Measurements from ENCODE around the gene CDH1. TPM values are rescaled to one million over a fixed set of nuclear protein-coding genes. Genes with fewer than 3 reads are reported as not detected.

CDH1 gene
- polyA plus RNA-seq, 3 donors: 0.05 to 0.13 TPM; not detected in 1

DNA sequence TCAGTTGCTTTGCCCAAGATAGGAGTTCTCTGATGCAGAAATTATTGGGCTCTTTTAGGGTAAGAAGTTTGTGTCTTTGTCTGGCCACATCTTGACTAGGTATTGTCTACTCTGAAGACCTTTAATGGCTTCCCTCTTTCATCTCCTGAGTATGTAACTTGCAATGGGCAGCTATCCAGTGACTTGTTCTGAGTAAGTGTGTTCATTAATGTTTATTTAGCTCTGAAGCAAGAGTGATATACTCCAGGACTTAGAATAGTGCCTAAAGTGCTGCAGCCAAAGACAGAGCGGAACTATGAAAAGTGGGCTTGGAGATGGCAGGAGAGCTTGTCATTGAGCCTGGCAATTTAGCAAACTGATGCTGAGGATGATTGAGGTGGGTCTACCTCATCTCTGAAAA lies 97.5 kb downstream of the CDH1 start:
- Histone ChIP-seq H3K36me3 (replicated peaks in 1 of 2; ENCODE audit: control insufficient read depth in 1 of 2, insufficient read depth in 2 of 2, low read length in 2 of 2) (no peaks in the 10 kb centered on the region), H3K4me3 (replicated peaks in 1 of 3; ENCODE audit: low read depth in 2 of 3, low read length in 3 of 3) (no peak overlapping the region), H3K27me3 (ENCODE audit: control insufficient read depth in 2 of 2, insufficient read depth in 2 of 2, low read length in 2 of 2) (no peaks in the 10 kb centered on the region), H3K79me2 (ENCODE audit: insufficient read depth, low read length) (no peaks in the 10 kb centered on the region), H4K20me1 (ENCODE audit: insufficient read depth, low read length) (no peaks in the 10 kb centered on the region), H3K27ac (ENCODE audit: low read depth in 1 of 2, low read length in 2 of 2) (no peak overlapping the region), H3K4me2 (replicated peaks; ENCODE audit: extremely low read depth, low read length, poor library complexity, severe bottlenecking) (no peak overlapping the region), H2AFZ (ENCODE audit: insufficient read depth, low read depth, low read length, poor library complexity, severe bottlenecking) (no peak overlapping the region), H3K9ac (ENCODE audit: insufficient read depth, low read length, poor library complexity, severe bottlenecking) (no peak overlapping the region), H3K9me3 (replicated peaks in 1 of 2; ENCODE audit: control insufficient read depth in 1 of 2, insufficient read depth in 1 of 2, low read length in 2 of 2) (no peaks in the 10 kb centered on the region), H3K4me1 (ENCODE audit: control insufficient read depth in 1 of 2, insufficient read depth in 2 of 2, low read length in 2 of 2) (peaks cover 28 to 37% of the 10 kb centered on the region in 2 donors)
- Mint-ChIP-seq H3K27ac (no peak overlapping the region), H3K27me3 (ENCODE audit: low read depth in 3 of 3) (peaks cover 4 to 14% (median 7%) of the 10 kb centered on the region in 3 donors), H3K4me1 (peaks cover 27% of the 10 kb centered on the region), H3K4me3 (no peak overlapping the region), H3K36me3 (no peaks in the 10 kb centered on the region), H3K9me3 (peaks cover 0 to 7% (median 0%) of the 10 kb centered on the region in 7 donors)
- TF ChIP-seq, protein P1, sequence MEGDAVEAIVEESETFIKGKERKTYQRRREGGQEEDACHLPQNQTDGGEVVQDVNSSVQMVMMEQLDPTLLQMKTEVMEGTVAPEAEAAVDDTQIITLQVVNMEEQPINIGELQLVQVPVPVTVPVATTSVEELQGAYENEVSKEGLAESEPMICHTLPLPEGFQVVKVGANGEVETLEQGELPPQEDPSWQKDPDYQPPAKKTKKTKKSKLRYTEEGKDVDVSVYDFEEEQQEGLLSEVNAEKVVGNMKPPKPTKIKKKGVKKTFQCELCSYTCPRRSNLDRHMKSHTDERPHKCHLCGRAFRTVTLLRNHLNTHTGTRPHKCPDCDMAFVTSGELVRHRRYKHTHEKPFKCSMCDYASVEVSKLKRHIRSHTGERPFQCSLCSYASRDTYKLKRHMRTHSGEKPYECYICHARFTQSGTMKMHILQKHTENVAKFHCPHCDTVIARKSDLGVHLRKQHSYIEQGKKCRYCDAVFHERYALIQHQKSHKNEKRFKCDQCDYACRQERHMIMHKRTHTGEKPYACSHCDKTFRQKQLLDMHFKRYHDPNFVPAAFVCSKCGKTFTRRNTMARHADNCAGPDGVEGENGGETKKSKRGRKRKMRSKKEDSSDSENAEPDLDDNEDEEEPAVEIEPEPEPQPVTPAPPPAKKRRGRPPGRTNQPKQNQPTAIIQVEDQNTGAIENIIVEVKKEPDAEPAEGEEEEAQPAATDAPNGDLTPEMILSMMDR (IDR thresholded peaks at IDR 0.05): no peak
- 100% methylated on average over 1 of the region's 1 CpG for WGBS (ENCODE audit: insufficient coverage)
- DNase-seq: no peak
- intact Hi-C loops (cut with micrococcal nuclease): no loop called here

DNA sequence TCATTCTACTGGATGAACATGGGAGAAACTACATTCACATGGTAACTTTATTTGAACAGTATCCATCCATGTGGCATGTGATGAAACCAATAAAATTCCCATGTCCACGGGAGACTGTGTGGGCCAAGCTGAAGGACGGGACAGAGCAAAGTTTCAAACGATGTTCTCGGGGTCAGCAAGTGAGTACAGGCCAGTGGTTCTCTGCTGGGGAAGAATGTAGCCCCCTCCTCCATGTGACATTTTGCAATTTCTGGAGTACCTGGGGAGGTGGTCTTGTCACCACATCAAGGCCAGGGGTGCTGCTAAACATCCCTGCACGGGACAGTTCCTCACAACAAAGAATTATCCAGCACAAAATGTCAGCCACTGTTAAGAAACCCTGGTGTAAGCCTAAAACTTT lies 98.9 kb downstream of the CDH1 start:
- Histone ChIP-seq H3K9ac (ENCODE audit: insufficient read depth, low read length, poor library complexity, severe bottlenecking) (no peak overlapping the region), H3K4me1 (ENCODE audit: control insufficient read depth in 1 of 2, insufficient read depth in 2 of 2, low read length in 2 of 2) (peaks cover 19 to 22% of the 10 kb centered on the region in 2 donors), H3K36me3 (replicated peaks in 1 of 2; ENCODE audit: control insufficient read depth in 1 of 2, insufficient read depth in 2 of 2, low read length in 2 of 2) (no peaks in the 10 kb centered on the region), H3K4me3 (replicated peaks in 1 of 3; ENCODE audit: low read depth in 2 of 3, low read length in 3 of 3) (no peak overlapping the region), H4K20me1 (ENCODE audit: insufficient read depth, low read length) (no peaks in the 10 kb centered on the region), H3K79me2 (ENCODE audit: insufficient read depth, low read length) (no peaks in the 10 kb centered on the region), H3K9me3 (replicated peaks in 1 of 2; ENCODE audit: control insufficient read depth in 1 of 2, insufficient read depth in 1 of 2, low read length in 2 of 2) (no peaks in the 10 kb centered on the region), H3K27ac (ENCODE audit: low read depth in 1 of 2, low read length in 2 of 2) (no peak overlapping the region), H2AFZ (ENCODE audit: insufficient read depth, low read depth, low read length, poor library complexity, severe bottlenecking) (no peak overlapping the region), H3K4me2 (replicated peaks; ENCODE audit: extremely low read depth, low read length, poor library complexity, severe bottlenecking) (no peak overlapping the region), H3K27me3 (ENCODE audit: control insufficient read depth in 2 of 2, insufficient read depth in 2 of 2, low read length in 2 of 2) (no peaks in the 10 kb centered on the region)
- no peak for DNase-seq
- 100% methylated on average over 1 of the region's 5 CpGs for WGBS (ENCODE audit: insufficient coverage)
- Mint-ChIP-seq H3K27ac (no peak overlapping the region), H3K27me3 (ENCODE audit: low read depth in 3 of 3) (peaks cover 7 to 21% (median 8%) of the 10 kb centered on the region in 3 donors), H3K4me3 (no peak overlapping the region), H3K4me1 (peaks cover 17% of the 10 kb centered on the region), H3K36me3 (no peaks in the 10 kb centered on the region), H3K9me3 (peaks cover 0 to 5% (median 0%) of the 10 kb centered on the region in 7 donors)
- TF ChIP-seq, protein P1 (IDR thresholded peaks at IDR 0.05): no peak
- intact Hi-C loops (cut with micrococcal nuclease): no loop called here
